ENCODE measurements around the gene SUN3.

DNA sequence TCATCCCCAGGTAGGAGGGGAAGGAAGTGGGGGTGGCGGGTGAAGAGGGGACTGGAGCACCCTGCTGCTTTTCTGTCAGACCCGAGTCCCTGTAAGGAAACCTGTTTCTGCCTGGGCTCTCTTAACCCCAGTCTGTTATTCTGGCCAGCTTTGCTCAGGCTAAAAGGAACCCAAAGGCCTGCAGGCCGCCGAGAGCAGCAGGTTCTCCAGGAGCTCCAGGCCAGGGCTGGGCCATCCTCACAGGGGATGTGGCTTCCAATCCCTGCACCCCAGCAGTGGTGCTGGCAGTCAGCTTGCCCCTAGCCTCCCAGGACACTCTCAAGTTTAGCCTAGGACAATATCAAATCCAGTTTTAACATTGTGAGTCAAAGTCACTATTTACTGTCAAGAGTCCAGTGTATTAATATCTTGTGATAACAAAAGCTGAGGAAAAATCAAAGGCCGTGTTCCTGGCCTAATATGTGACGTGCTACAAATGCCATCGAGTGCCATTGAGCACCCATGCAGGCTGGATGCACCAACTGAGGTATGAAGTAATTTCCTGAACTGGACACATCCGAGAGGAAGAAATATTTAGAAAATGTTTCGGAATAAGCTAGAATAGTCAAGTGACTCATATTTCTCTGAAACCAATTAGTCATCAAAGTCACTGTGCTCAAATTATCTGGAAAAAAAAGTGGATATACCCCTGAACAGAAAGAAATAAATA is 87.6 kb downstream of the SUN3 start:
- no peak for TF ChIP-seq RAD21 (conservative IDR thresholded peaks at IDR 0.05)
- TF ChIP-seq, protein P1, sequence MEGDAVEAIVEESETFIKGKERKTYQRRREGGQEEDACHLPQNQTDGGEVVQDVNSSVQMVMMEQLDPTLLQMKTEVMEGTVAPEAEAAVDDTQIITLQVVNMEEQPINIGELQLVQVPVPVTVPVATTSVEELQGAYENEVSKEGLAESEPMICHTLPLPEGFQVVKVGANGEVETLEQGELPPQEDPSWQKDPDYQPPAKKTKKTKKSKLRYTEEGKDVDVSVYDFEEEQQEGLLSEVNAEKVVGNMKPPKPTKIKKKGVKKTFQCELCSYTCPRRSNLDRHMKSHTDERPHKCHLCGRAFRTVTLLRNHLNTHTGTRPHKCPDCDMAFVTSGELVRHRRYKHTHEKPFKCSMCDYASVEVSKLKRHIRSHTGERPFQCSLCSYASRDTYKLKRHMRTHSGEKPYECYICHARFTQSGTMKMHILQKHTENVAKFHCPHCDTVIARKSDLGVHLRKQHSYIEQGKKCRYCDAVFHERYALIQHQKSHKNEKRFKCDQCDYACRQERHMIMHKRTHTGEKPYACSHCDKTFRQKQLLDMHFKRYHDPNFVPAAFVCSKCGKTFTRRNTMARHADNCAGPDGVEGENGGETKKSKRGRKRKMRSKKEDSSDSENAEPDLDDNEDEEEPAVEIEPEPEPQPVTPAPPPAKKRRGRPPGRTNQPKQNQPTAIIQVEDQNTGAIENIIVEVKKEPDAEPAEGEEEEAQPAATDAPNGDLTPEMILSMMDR (IDR thresholded peaks at IDR 0.05; ENCODE audit: poor library complexity, severe bottlenecking): no peak
- TF ChIP-seq TAF1 (IDR thresholded peaks at IDR 0.05; ENCODE audit: low read depth): no peak
- TF ChIP-seq POLR2AphosphoS5 (IDR thresholded peaks at IDR 0.05): no peak
- no peak for TF ChIP-seq EZH2 (IDR thresholded peaks at IDR 0.05; ENCODE audit: borderline replicate concordance, insufficient read depth, low read length, poor library complexity, severe bottlenecking)
- TF ChIP-seq EP300 (conservative IDR thresholded peaks at IDR 0.05; ENCODE audit: poor library complexity, severe bottlenecking): no peak
- TF ChIP-seq SMC3 (conservative IDR thresholded peaks at IDR 0.05; ENCODE audit: poor library complexity): no peak
- TF ChIP-seq, protein P2, sequence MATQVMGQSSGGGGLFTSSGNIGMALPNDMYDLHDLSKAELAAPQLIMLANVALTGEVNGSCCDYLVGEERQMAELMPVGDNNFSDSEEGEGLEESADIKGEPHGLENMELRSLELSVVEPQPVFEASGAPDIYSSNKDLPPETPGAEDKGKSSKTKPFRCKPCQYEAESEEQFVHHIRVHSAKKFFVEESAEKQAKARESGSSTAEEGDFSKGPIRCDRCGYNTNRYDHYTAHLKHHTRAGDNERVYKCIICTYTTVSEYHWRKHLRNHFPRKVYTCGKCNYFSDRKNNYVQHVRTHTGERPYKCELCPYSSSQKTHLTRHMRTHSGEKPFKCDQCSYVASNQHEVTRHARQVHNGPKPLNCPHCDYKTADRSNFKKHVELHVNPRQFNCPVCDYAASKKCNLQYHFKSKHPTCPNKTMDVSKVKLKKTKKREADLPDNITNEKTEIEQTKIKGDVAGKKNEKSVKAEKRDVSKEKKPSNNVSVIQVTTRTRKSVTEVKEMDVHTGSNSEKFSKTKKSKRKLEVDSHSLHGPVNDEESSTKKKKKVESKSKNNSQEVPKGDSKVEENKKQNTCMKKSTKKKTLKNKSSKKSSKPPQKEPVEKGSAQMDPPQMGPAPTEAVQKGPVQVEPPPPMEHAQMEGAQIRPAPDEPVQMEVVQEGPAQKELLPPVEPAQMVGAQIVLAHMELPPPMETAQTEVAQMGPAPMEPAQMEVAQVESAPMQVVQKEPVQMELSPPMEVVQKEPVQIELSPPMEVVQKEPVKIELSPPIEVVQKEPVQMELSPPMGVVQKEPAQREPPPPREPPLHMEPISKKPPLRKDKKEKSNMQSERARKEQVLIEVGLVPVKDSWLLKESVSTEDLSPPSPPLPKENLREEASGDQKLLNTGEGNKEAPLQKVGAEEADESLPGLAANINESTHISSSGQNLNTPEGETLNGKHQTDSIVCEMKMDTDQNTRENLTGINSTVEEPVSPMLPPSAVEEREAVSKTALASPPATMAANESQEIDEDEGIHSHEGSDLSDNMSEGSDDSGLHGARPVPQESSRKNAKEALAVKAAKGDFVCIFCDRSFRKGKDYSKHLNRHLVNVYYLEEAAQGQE (IDR thresholded peaks at IDR 0.05; ENCODE audit: borderline replicate concordance): no peak
